Nephron (organoid): ENCODE results near the gene POU2AF1.

Experiments
- H3K27ac Mint-ChIP-seq, 3 experiments: 2 replicates each; pipeline ENCODE4 v1.8.0; 2020; ENCODE audit warnings: mixed read lengths in 3 of 3, mild to moderate bottlenecking in 2 of 3, moderate library complexity in 1 of 3
- H3K27me3 Mint-ChIP-seq: 2 replicates; pipeline ENCODE4 v1.8.0; 2021; ENCODE audit warnings: low read depth, mild to moderate bottlenecking, moderate library complexity, mixed read lengths
- H3K36me3 Mint-ChIP-seq: 2 replicates; pipeline ENCODE4 v1.8.0; 2020; ENCODE audit warnings: low read depth, mixed read lengths
- H3K4me1 Mint-ChIP-seq: 2 replicates; pipeline ENCODE4 v1.8.0; 2020; ENCODE audit warnings: mixed read lengths
- H3K4me3 Mint-ChIP-seq, 3 experiments: 2 replicates each; pipeline ENCODE4 v1.8.0; 2020; ENCODE audit warnings: mild to moderate bottlenecking in 3 of 3, mixed read lengths in 3 of 3, moderate library complexity in 2 of 3
- H3K9me3 Mint-ChIP-seq: 2 replicates; pipeline ENCODE4 v1.8.0; 2020; ENCODE audit warnings: mixed read lengths
- TF ChIP-seq, protein P1 (sequence below), 3 experiments: fragments of 200-600 bp; sonication (generic); IDR thresholded peaks; one replicate each; pipeline ENCODE4 v1.5.0; 2021; ENCODE audit warnings: antibody characterized with exemption in 3 of 3; ENCODE audit not compliant: unreplicated experiment in 3 of 3

The POU2AF1 gene

DNA sequence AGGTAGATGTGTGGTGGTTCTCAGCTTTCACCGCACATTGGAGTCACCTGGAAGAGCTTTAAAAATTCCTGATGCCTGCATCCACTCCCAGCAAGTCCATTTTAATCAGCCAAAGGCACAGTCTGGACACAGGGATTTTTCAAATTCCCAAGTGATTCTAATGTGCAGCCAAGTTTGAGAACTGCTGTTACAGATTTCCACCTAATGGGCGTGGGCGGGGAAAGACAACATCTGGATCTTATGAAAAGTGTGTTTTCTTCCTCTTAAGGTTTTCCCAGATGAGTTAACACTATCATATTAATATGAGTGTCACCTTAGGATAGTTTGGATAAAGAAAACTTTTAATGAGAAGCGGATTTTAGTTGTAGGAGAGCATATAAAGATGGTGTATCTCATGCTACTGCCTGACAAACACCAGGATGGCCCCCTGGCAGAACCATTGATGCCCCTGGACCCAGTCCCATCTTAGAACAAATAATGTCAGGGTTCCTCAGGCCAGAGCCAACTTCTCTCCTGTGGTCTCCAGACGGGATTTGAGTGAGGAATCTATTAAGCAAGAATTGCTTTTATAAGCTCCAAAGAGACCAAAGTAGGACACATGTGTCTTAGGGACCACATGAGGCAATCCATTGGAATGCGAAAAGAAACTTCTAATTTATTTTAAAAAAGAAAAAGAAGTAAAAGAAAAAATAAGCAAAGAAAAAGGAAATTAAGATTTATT, 31.9 kb downstream of the POU2AF1 start:
- H3K9me3 Mint-ChIP-seq: no peaks in the 10 kb centered on the region
- H3K4me1 Mint-ChIP-seq: peaks cover 24% of the 10 kb centered on the region
- no peak overlapping the region for H3K4me3 Mint-ChIP-seq
- TF ChIP-seq, protein P1, sequence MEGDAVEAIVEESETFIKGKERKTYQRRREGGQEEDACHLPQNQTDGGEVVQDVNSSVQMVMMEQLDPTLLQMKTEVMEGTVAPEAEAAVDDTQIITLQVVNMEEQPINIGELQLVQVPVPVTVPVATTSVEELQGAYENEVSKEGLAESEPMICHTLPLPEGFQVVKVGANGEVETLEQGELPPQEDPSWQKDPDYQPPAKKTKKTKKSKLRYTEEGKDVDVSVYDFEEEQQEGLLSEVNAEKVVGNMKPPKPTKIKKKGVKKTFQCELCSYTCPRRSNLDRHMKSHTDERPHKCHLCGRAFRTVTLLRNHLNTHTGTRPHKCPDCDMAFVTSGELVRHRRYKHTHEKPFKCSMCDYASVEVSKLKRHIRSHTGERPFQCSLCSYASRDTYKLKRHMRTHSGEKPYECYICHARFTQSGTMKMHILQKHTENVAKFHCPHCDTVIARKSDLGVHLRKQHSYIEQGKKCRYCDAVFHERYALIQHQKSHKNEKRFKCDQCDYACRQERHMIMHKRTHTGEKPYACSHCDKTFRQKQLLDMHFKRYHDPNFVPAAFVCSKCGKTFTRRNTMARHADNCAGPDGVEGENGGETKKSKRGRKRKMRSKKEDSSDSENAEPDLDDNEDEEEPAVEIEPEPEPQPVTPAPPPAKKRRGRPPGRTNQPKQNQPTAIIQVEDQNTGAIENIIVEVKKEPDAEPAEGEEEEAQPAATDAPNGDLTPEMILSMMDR (IDR thresholded peaks at IDR 0.05; ENCODE audit: unreplicated experiment in 3 of 3): no peak
- H3K36me3 Mint-ChIP-seq: no peaks in the 10 kb centered on the region
- H3K27me3 Mint-ChIP-seq: peaks cover 5% of the 10 kb centered on the region
- no peak overlapping the region for H3K27ac Mint-ChIP-seq

DNA sequence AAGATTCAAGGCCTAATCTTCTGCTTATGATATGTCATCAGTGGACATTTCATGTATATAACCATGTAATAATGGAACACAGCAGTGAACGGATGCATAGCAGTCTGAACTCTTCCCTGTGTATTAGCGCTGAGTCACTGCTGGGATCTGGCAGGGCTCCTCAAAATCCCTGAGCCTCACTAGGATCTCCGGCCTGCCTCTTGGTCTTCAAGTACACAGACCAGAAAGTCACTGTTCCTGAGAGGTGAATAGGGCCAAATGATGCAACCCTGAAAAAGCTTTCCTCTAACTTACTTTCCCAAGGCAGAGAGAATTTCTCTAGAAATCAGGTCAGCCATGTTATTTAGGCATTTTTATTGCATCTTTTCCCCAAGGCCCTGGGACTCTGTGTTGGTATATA, 35.0 kb downstream of the POU2AF1 start:
- Mint-ChIP-seq H3K9me3 (peaks cover 9% of the 10 kb centered on the region), H3K4me3 (no peak overlapping the region), H3K36me3 (no peaks in the 10 kb centered on the region), H3K27me3 (peaks cover 5% of the 10 kb centered on the region), H3K27ac (peak overlapping the region in 1 of 3 experiments; percentile 68), H3K4me1 (peaks cover 6% of the 10 kb centered on the region)
- TF ChIP-seq, protein P1 (IDR thresholded peaks at IDR 0.05; ENCODE audit: unreplicated experiment in 3 of 3): no peak

DNA sequence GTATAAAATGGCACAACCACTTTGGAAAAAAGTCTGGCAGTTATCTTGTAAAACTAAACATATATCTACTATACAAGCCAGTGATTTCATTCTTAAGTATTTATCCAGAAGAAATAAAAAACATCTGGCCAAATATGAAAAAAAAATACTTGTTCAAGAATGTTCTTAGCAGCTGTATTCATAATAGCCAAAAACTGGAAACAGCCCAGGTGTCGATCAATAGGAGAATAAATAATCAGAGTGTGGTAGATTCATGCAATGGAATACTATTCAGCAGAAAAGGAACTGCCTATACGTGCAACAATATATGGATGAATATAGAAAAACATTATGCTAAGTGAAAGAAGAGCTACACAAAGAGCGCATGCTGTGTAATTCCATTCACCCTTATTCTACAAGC, 36.7 kb downstream of the POU2AF1 start:
- Mint-ChIP-seq H3K36me3 (no peaks in the 10 kb centered on the region), H3K4me3 (no peak overlapping the region), H3K27me3 (peaks cover 5% of the 10 kb centered on the region), H3K9me3 (peaks cover 15% of the 10 kb centered on the region), H3K4me1 (peaks cover 6% of the 10 kb centered on the region), H3K27ac (no peak overlapping the region)
- TF ChIP-seq, protein P1 (IDR thresholded peaks at IDR 0.05; ENCODE audit: unreplicated experiment in 3 of 3): no peak

DNA sequence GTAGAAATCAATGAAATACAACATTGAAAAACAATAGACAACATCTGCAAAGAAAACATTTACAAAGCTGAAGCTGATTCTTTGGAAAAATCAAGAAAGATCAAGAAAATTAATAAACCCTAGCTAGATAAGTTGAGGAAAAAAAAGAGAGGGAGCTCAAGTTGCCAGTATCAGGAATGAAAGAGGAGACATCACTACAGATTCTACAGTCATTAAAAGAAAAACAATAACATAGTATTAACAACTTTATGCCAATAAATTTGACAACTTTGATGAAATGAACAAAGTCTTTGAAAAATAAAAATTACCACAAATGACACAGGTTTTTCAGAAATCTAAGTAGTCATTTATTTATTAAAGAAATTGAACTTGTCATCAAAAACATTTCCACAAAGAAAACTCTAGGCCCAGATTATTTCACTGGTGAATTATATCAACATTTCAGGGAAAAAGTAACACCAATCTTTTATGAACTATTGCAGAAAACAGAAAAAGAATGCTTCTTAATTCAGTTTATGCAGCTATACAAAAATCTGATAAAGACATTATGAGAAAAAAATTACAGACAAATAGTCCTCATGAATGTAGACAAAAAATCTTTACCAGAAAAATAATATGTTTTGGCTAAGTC, 39.2 kb downstream of the POU2AF1 start:
- Mint-ChIP-seq H3K36me3 (no peaks in the 10 kb centered on the region), H3K4me3 (no peak overlapping the region), H3K9me3 (peaks cover 15% of the 10 kb centered on the region), H3K27ac (no peak overlapping the region), H3K4me1 (peaks cover 16% of the 10 kb centered on the region), H3K27me3 (peaks cover 5% of the 10 kb centered on the region)
- TF ChIP-seq, protein P1 (IDR thresholded peaks at IDR 0.05; ENCODE audit: unreplicated experiment in 3 of 3): no peak

DNA sequence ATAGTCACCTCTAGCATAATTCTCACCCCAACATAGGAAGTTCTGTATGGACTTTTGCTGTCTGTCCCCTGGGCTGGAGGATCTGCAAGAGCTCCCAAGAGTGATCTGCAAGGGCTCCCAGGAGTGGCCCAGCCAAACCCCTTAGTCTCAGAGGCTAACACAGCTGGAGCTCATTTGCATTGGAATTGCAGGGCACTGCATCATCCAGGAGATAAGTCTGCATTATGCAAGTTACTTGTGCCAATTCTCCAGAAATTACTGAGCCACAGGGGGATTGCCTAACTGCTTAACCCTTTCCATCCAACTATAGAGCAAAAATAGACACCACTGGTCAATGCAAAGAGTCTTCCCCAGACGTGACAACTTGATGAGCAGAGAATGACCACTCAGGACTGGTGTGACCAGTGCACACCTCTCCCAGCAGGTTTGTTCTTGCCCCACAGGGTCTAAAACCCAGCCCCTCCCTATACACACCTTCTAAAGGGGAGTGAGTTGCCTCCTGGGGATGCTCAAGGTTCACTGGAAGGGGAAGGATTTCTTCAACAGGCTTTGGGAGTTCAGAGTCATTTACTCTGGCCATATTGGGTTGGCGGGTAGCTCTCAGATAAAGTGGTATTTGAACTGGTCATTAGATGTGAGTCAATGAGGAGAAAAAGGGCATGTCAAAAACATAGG, 42.4 kb downstream of the POU2AF1 start:
- TF ChIP-seq, protein P1 (IDR thresholded peaks at IDR 0.05; ENCODE audit: unreplicated experiment in 3 of 3): no peak
- Mint-ChIP-seq H3K27ac (peak overlapping the region in 1 of 3 experiments; percentile 19), H3K9me3 (peaks cover 15% of the 10 kb centered on the region), H3K36me3 (no peaks in the 10 kb centered on the region), H3K4me3 (no peak overlapping the region), H3K4me1 (peaks cover 39% of the 10 kb centered on the region), H3K27me3 (peaks cover 8% of the 10 kb centered on the region)
